Measurements from ENCODE around the gene GREB1. TPM values are rescaled to one million over a fixed set of nuclear protein-coding genes. Genes with fewer than 3 reads are reported as not detected.

The GREB1 gene
- total RNA-seq, 1 experiment from 2014 or later: 16.5 TPM

DNA sequence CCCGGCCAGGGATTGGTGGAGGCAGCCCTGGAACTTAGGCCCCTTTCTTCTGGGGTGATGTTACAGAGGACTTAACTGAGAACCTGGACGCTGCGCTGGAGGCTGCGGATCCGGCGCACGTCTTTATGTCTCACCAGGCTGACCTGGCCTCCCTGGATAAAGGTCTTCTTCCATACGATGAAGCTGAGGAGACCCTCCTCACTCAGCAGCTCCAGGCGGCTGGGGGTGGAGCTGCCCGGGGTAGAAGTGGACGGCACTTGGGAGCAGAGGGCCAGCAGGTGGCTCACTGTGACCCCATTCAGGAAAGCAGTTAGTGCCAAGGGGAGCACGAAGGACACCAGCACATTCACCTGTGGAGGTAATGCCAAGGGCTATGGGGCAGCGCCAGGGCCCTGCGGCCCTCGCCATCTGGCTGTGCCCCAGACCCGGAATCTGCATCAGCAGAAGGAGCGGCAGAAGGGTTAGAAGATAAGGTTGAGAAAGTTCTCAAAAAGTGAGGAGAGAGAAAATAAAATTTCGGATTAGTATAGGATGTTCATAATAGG lies 128.1 kb downstream of the GREB1 start:
- Mint-ChIP-seq H3K4me3 (no peak overlapping the region), H3K4me1 (no peaks in the 10 kb centered on the region), H3K27me3 (ENCODE audit: low read depth) (peaks cover 26% of the 10 kb centered on the region), H3K9me3 (peaks cover 10 to 11% of the 10 kb centered on the region in 2 experiments), H3K27ac (no peak overlapping the region), H3K36me3 (ENCODE audit: insufficient read depth in 1 of 3, low read depth in 3 of 3) (peaks cover 2 to 7% (median 5%) of the 10 kb centered on the region in 3 experiments; a peak in 4 of 7 replicates)
- Histone ChIP-seq H3K27ac (ENCODE audit: insufficient read length, low read depth, low read length) (no peak overlapping the region), H3K4me2 (ENCODE audit: insufficient read depth, insufficient read length, low read length) (no peak overlapping the region), H2BK5ac (ENCODE audit: insufficient read length, low read length) (no peak overlapping the region), H4K20me1 (ENCODE audit: control insufficient read depth, insufficient read depth, insufficient read length) (no peaks in the 10 kb centered on the region), H2BK120ac (ENCODE audit: low read depth, low read length, poor library complexity, severe bottlenecking) (no peak overlapping the region), H3K23ac (ENCODE audit: insufficient read length, low read depth, low read length) (no peak overlapping the region), H3K14ac (ENCODE audit: insufficient read depth, low read length) (no peak overlapping the region), H3K23me2 (ENCODE audit: insufficient read length, low read depth, low read length, poor library complexity, severe bottlenecking) (no peaks in the 10 kb centered on the region), H2AFZ (ENCODE audit: low read length) (no peak overlapping the region), H3K79me1 (ENCODE audit: insufficient read depth, low read depth, low read length, poor library complexity, severe bottlenecking) (no peaks in the 10 kb centered on the region), H4K91ac (ENCODE audit: insufficient read length, low read depth, low read length) (no peak overlapping the region), H3K79me2 (ENCODE audit: insufficient read depth, low read length) (no peaks in the 10 kb centered on the region), H4K5ac (ENCODE audit: insufficient read length, low read depth, low read length) (no peak overlapping the region), H2AK5ac (ENCODE audit: insufficient read length, low read length) (no peak overlapping the region), H4K8ac (replicated peaks; ENCODE audit: insufficient read length, low read depth, low read length) (no peak overlapping the region), H3T11ph (ENCODE audit: low read length) (no peak overlapping the region), H3K9ac (ENCODE audit: extremely low read depth, insufficient read length, low read length) (no peak overlapping the region), H3K56ac (ENCODE audit: insufficient read length, low read depth, low read length) (no peak overlapping the region), H2BK12ac (ENCODE audit: insufficient read length, low read depth, low read length) (no peak overlapping the region), H3K18ac (ENCODE audit: insufficient read length, low read depth, low read length) (no peak overlapping the region), H3K27me3 (ENCODE audit: insufficient read depth, low read length) (no peaks in the 10 kb centered on the region), H3K9me3 (ENCODE audit: control insufficient read depth, low read depth, low read length) (no peaks in the 10 kb centered on the region), H2BK20ac (ENCODE audit: low read depth, low read length, poor library complexity, severe bottlenecking) (no peak overlapping the region), H3K4ac (ENCODE audit: low read depth, low read length) (no peak overlapping the region), H3K4me1 (ENCODE audit: insufficient read depth, low read length) (no peaks in the 10 kb centered on the region), H2BK15ac (ENCODE audit: low read depth, low read length) (no peak overlapping the region)
- 100% methylated on average over 1 of the region's 18 CpGs for WGBS (ENCODE audit: extremely low coverage, insufficient read length, low lambda C conversion rate)
- no peak for DNase-seq
- TF ChIP-seq, protein P1, sequence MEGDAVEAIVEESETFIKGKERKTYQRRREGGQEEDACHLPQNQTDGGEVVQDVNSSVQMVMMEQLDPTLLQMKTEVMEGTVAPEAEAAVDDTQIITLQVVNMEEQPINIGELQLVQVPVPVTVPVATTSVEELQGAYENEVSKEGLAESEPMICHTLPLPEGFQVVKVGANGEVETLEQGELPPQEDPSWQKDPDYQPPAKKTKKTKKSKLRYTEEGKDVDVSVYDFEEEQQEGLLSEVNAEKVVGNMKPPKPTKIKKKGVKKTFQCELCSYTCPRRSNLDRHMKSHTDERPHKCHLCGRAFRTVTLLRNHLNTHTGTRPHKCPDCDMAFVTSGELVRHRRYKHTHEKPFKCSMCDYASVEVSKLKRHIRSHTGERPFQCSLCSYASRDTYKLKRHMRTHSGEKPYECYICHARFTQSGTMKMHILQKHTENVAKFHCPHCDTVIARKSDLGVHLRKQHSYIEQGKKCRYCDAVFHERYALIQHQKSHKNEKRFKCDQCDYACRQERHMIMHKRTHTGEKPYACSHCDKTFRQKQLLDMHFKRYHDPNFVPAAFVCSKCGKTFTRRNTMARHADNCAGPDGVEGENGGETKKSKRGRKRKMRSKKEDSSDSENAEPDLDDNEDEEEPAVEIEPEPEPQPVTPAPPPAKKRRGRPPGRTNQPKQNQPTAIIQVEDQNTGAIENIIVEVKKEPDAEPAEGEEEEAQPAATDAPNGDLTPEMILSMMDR (conservative IDR thresholded peaks at IDR 0.05): no peak
